Adrenal gland (tissue), 5 donors: ENCODE results near the gene C1QTNF12.

Experiments
- POLR2A ChIP-seq, 2 donors: fragments of 450-650 bp; IDR thresholded peaks; one replicate each; pipeline ENCODE4 v1.6.1; 2017; ENCODE audit warnings: antibody characterized with exemption in 2 of 2, mild to moderate bottlenecking in 2 of 2, moderate library complexity in 1 of 2
- TF ChIP-seq, protein P1 (sequence below), 6 experiments: fragments of 450-650 bp in 4 of 6; fragments of 200-600 bp in 2 of 6; sonication (generic) in 1 of 6; IDR thresholded peaks; 1 replicate in 5 of 6; 2 replicates in 1 of 6; pipeline versions ENCODE4 v1.5.1 to v1.8.0; 2016 to 2021; ENCODE audit warnings: antibody characterized with exemption in 6 of 6, mild to moderate bottlenecking in 2 of 6, moderate library complexity in 1 of 6
- donor health status: DM: no; HTN: no; CAD: no.

DNA sequence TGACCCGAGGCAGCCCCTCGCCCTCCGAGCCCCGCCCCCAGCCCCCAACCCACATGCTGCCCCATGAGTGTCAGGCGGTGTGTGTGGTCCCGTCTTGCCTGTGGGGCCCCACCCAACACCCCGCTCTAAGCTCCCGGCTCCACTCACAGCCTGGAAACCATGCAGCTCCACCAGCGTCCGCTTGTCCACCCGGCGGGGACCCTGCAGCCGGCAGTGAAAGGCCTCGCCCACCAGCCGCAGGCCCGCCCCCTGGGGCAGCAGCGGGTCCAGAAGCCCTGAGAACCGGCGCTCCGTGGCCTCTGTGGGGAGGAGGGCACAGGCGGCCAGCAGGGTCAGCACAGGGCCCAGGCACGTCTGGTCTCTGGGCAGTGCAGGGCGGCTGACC lies 2.7 kb downstream of the C1QTNF12 start:
- TF ChIP-seq, protein P1, sequence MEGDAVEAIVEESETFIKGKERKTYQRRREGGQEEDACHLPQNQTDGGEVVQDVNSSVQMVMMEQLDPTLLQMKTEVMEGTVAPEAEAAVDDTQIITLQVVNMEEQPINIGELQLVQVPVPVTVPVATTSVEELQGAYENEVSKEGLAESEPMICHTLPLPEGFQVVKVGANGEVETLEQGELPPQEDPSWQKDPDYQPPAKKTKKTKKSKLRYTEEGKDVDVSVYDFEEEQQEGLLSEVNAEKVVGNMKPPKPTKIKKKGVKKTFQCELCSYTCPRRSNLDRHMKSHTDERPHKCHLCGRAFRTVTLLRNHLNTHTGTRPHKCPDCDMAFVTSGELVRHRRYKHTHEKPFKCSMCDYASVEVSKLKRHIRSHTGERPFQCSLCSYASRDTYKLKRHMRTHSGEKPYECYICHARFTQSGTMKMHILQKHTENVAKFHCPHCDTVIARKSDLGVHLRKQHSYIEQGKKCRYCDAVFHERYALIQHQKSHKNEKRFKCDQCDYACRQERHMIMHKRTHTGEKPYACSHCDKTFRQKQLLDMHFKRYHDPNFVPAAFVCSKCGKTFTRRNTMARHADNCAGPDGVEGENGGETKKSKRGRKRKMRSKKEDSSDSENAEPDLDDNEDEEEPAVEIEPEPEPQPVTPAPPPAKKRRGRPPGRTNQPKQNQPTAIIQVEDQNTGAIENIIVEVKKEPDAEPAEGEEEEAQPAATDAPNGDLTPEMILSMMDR (IDR thresholded peaks at IDR 0.05), result no peak
- no peak for TF ChIP-seq POLR2A (IDR thresholded peaks at IDR 0.05)
